Suppressor macrophage treated with lipopolysaccharide for 1 hour (primary cell): ENCODE measurements around the gene BRD9.
A peak's percentile ranks its signal among the peaks of the same experiment; 100 is the strongest.
"Not testable (repeated sequence)": the region's sequence is repeated elsewhere in the genome, so short reads cannot be mapped to it uniquely, and the experiment has no call there.

ENCODE experiments used
- DNase-seq, 3 donors: peaks; one replicate each; pipeline ENCODE4 v3.0.0-alpha.2; 2020 to 2022

BRD9 gene

GRCh38 chr5:902129-902916, 9.7 kb upstream of the BRD9 start:
- DNase-seq: no peak

- DNase-seq: no peak
Observed at GRCh38 chr5:900781-901180, 8.2 kb upstream of the BRD9 start.

- no peak for DNase-seq
Observed at GRCh38 chr5:893711-894110, 1.1 kb upstream of the BRD9 start.

DNA sequence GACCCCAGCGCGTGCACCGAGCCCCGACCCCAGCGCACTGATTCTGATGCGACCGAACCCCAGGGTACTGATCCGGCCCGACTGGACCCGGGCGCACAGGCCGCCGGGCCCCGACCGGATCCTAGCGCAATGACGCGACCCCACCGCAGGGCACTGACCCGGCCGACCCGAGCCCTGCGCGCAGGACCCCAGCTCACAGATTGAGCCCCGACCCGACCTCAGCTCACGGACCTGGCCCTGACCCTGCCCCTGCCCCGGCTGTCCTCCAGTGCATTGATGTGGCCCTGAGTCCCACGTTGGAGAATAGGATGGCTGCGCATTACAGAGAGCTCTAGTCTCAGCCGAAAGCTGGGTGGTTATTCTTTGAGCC, 521 bp upstream of the BRD9 start:
- peak in 1 of 3 donors; percentile 6 for DNase-seq

- DNase-seq: peak in 2 of 3 donors; percentile 9 to 31
Observed at GRCh38 chr5:891837-892393, 686 bp downstream of the BRD9 start.

DNA sequence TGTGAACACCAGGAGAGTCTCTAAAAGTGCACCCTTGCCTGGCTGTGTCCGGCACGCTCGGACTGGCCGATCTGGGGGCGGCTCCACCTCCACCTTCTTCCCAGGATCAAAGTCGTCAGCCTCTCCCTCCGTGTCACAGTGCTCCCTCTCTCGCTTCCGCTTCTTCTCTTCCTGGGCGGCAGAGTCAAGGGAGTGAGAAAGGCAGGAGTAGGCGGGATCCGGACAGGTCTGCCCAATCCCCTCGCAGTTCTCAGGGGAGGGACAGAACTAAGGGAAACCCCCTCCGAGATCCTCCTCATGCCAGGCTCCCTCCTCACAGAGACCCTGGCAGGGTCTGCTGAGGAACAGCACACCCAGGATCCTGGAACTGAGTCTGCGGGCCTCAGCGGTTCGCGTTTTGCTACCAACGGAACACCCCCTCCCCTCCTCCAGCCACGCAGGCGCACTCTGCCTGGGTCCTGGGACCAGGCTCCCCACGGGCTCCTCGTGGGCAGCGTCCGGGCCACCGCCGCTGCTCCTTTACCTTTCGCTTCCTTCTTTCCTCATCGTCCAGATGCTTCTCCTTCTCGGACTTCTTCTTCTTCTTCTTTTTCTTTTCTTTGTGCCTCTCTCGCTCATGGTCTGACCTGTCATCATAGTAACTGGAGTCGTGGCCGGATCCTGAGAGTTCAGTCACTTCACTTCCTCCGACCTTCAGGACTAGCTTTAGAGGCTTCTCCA, 1.3 kb downstream of the BRD9 start:
- DNase-seq: peak; percentile 18 to 21 (median 19)

GRCh38 chr5:889075-889710, 3.4 kb downstream of the BRD9 start:
- no peak for DNase-seq

DNA sequence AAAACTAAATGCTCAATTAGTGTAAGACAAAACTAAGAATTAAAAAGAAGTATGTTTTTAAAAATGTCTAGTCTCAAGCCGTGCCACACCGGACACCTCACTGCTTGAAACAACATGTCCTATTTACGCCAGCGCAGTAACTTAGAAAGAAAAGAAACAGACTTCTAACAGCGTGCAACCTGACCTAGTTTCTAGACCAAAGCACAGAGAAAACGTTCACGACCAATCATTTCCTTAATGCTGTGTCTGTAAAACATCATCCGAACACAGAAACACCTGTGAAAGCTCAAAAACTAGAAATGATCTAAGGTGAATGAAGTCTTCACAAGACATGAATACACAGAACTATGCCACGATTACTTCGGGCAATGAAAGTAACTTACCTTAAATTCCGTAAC, 4.0 kb downstream of the BRD9 start:
- DNase-seq: no peak

DNA sequence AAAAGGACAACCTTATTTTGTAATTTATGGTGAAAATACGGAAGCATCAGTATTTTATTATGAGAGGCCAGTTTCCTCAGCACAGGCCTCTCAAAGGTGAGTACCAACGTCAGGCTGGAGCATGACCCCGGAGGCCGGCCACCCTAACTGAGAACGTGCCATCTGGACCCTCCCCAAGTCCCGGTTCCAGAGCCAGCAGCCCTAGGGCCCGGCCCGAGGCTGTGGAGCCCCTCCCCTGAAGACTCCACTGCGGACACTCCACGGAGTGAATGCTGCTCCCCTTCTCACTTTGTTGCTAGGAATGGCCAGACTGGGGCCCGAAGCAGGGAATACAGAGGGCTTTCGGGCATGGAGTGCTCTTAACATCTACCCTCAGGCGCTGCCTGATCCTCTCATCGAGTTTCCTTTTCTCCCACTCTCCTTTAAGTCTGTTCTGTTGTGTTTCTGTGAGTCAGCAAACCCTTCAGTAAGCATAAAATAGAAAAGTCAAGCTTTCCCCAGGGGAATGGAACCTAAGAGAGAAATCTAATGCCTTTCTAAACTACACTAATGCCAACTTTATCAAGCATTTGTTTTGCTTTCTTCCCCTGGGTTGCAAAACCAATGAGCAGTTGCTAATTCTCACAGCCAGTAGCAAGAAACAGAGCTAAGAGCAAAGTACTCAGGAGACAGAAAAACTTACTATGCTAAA, 4.5 kb downstream of the BRD9 start:
- no peak for DNase-seq

- DNase-seq: no peak
Observed at GRCh38 chr5:886716-887325, 5.8 kb downstream of the BRD9 start.

DNA sequence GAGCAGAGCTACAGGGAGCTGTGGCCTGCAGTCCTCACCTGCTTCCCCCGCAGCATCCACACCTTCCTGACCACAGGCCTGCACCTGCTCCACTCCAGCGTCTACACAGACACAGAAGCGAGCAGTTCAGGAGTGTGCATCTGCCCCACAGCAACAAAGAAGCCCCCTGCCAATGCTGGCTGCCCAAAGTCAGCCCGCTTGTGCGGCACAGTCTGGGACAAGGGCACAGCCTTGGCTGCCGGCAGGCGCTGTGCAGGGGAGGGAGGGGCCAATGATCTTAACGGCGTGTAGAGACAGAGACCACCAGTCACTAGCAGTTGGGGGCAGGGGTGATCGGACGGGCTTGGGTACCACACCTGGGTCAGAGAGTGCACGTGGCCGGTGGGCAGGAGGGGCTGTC, 6.6 kb downstream of the BRD9 start:
- DNase-seq: no peak

DNA sequence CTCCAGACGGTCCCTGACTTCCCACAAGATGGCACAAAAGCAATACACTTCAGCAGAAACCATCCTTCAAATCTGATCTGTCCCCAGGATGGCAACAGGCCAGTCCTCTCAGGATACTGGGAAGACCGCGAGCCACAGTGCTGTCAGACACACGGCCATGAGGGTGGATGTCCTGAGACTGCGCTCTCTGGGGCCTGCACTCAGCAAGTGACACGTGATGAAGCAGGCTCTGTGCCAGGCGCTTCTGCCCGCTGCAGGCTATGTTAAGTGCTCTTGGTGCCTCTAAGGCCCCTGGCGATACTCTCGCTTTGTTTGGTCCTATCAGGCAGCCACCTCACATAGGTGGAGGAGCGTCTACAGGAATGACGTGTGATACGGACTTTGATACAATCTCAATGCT, 7.1 kb downstream of the BRD9 start:
- no peak for DNase-seq

DNA sequence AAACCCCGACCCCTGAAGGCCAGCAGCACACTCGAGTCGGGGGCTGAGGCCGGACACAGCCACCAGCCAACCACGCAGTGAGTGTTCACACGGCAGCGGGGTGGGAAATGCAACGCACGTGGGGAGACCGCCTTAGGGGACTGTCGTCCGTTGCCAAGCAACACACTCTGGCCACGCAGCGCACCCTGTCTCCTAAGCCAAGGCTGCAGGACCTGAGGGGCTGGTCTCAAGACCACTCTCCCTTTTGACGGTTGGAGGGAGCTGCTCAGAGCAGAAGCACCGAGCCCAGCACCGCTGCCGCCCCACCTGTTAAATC, 7.5 kb downstream of the BRD9 start:
- DNase-seq: no peak

GRCh38 chr5:884345-885126, 8.1 kb downstream of the BRD9 start:
- no peak for DNase-seq

GRCh38 chr5:883475-884181, 9.0 kb downstream of the BRD9 start:
- no peak for DNase-seq

- DNase-seq: no peak
Observed at GRCh38 chr5:882253-883183, 10.1 kb downstream of the BRD9 start.

DNA sequence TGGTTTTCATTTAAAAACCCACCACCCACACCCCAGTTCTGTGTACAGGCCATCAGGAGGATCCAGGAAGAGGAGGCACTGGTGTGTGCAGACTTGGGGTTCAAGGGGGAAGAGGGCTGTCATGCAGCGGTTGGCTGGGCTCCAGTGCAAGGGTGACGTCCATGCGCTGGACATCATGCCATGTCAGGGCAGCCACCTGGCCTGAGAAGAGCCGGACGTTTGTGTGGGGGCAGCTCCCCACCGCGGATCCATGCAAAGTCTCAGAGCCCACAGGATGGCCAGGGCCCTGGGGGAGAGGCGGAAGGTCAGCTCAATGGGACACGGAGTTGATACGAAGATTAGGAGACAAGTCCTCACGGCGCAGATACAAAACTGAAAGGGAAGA, 11.1 kb downstream of the BRD9 start:
- no peak for DNase-seq

DNA sequence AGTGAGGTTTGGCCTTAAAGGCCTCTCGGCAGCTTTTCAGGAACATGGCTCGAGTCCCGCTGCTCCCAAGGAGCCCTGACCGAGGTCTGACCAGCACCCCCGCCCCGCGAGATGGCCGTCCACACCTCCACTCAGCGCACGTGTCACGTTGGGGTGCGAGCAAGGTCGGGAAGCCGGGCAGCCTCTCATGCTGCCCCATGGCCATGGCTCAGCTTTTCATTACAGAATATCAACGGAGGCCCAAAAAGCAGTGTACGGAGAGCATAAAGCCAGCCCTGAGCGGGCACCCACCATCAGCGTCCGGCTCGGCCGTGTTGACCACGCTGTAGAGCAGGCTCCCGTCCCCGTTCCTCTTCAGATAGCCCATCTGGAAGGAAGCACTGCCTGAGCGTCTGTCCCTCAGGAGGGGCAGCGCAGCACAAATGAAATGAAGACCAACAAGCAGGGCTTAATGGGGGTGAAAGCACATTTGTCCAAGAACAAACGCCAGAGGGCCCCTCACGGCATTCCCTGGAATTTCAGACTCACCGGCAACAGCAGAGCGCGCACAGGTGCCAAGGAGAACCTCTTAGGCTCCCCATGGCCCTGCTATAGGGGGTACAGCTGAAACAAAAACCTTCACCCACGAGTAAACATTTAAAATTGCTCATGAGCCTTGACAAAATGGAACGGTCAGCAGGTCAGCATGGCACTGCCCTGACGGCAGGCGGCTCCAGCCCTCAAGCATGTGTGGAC, 11.6 kb downstream of the BRD9 start:
- DNase-seq: no peak

GRCh38 chr5:878677-879076, 13.9 kb downstream of the BRD9 start:
- DNase-seq: not testable (repeated sequence)

DNA sequence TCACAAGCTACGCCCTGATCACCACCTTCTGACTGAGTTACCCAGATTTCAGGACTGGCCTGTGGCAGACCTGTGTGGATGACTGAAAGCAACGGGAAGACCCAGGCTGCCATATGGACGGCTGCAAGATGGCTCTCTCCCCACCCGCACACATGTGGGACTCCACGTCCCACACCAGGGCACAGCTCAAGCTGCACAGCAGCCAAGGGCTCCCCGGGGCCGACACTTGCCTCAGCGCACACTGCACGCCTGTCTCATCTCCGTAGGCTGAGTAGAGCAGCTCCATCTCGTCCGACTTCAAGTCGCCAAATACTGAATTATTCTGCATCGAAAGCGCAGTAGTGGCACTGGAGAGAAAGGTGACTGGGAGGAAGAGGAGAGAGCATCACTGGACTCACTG, 14.5 kb downstream of the BRD9 start:
- no peak for DNase-seq
